Skeletal muscle satellite cell (primary cell): ENCODE results near the gene FNDC7. TPM values are rescaled to one million over a fixed set of nuclear protein-coding genes. Genes with fewer than 3 reads are reported as not detected.
"Not testable (repeated sequence)": the region's sequence is repeated elsewhere in the genome, so short reads cannot be mapped to it uniquely, and the experiment has no call there.

Experiments used
- H3K27me3 ChIP-seq: 2 replicates; pipeline ENCODE4 v1.7.0; 2013; ENCODE audit warnings: low read length; ENCODE audit not compliant: control insufficient read depth, insufficient read depth
- H3K36me3 ChIP-seq: 2 replicates; pipeline ENCODE4 v1.7.0; 2013; ENCODE audit warnings: mild to moderate bottlenecking, control low read depth, low read length; ENCODE audit not compliant: insufficient read depth
- H3K4me1 ChIP-seq: 2 replicates; pipeline ENCODE4 v1.7.0; 2013; ENCODE audit warnings: low read length; ENCODE audit not compliant: control insufficient read depth, insufficient read depth
- H3K4me2 ChIP-seq: 2 replicates; pipeline ENCODE4 v1.7.0; 2013; ENCODE audit warnings: mild to moderate bottlenecking, low read length
- H3K4me3 ChIP-seq: 2 replicates; pipeline ENCODE4 v1.7.0; 2013; ENCODE audit warnings: low read length
- H3K9ac ChIP-seq: 2 replicates; pipeline ENCODE4 v1.7.0; 2013; ENCODE audit warnings: mild to moderate bottlenecking, low read depth, low read length, moderate library complexity
- H3K9me3 ChIP-seq: replicated peaks from 2 replicates; pipeline ENCODE4 v1.7.0; 2013; ENCODE audit warnings: mild to moderate bottlenecking, control low read depth, low read length
- total RNA-seq: library from RNA; depleted of rRNA; stranded (reverse); fragments of >200 nt; gene quantifications from 2 replicates; pipeline ENCODE4 v1.2.3, GENCODE V29; 2012; rRNA removed

FNDC7 gene, protein sequence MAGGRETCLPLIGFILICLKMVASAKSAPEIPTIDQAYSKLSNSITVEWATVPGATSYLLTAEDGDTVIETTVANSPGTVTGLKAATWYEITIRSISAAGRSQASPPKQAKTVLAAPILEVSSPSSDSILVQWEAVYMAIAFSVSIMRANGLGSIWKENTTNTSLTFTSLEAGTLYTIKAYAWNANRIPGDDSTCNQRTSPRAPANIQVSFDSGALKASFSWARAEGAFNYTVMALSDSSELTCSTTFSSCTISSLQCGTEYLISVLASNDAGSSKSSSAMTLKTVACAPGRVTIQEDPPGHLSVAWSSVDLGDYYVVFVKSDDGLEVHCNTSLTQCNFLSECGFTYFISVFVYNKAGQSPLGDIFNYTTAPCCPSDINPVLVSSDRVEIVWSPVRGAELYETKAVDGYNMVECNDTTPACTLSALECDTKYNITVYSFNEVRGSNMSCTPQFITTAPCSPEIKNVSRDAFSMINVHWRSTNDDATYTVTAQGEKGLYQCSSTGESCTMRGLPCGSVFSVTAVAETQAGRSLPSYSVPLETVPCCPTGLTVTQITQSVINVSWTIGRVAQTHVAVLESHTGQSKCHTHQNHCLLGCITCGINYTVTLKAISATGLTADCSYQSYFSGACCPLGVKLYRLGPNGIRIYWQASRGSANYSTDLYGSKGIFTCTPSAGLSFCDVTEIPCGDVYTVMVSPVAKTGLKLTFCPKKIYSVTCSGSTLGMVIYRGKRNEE
- under 0.01 TPM in 2 replicates for total RNA-seq

DNA sequence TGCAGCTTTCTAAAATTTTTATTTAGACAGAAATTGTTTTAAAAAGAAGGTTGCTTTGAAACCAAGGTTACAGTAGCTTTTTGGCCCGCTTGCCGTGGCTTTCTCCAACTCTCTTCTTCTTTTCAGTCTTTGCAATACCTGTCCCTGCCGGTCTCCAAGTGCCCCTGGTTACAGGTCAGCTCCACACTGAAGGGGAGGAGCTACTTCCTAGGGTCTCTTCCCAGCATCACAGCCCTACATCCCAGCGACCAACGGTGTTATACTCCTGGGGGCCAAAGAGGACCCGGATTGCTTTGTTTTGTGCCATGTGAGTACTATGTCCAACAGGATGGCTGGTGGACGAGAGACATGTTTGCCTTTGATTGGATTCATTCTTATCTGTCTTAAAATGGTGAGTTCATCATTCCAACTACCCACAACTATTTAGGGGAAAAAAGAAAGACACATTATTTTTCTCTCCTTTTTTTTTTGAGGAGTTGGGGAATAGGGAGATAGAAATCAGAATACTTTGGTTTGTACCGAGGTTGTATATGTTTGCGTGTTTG is at the start of gene FNDC7:
Gene FNDC7, plus strand, starts transcription at position 303 of the 545 bp plus-strand sequence. Its CDS starts 26 bp downstream, at position 329.
- no peak within 1 kb of the TSS for H3K9ac ChIP-seq

DNA sequence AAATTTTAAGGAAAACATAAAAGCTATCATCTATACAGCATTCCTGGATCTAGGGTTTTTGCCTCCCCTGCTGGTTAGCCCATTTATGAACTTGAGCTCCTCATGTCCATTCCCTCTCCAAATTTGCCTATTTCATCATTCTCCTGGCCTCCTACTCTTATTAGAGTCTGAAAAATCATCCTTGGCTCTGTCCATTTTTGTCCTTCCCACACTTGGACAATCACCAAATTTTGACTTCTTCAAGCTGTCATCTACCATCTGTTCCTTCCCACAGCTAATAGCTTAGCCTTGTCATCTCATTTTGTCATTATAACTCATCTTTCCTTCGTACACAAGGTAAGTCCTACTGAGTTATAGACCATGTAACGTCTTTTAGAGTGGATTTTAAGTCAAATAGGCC is 49.6 kb upstream of the FNDC7 start:
- Histone ChIP-seq H3K4me3 (no peak overlapping the region), H3K27me3 (no peaks in the 10 kb centered on the region), H3K9ac (no peak overlapping the region), H3K36me3 (no peaks in the 10 kb centered on the region), H3K4me1 (peaks cover 9% of the 10 kb centered on the region), H3K4me2 (no peak overlapping the region), H3K9me3 (no peaks in the 10 kb centered on the region)

More for the DNA sequence above, at the start of gene FNDC7:
- H3K36me3 ChIP-seq, result no peaks in the 10 kb centered on the region
- H3K4me1 ChIP-seq, result peaks cover 5% of the 10 kb centered on the region
- no peak within 1 kb of the TSS for H3K4me3 ChIP-seq
- no peaks in the 10 kb centered on the region for H3K27me3 ChIP-seq
- no peak within 1 kb of the TSS for H3K4me2 ChIP-seq
- H3K9me3 ChIP-seq, result no peaks in the 10 kb centered on the region

DNA sequence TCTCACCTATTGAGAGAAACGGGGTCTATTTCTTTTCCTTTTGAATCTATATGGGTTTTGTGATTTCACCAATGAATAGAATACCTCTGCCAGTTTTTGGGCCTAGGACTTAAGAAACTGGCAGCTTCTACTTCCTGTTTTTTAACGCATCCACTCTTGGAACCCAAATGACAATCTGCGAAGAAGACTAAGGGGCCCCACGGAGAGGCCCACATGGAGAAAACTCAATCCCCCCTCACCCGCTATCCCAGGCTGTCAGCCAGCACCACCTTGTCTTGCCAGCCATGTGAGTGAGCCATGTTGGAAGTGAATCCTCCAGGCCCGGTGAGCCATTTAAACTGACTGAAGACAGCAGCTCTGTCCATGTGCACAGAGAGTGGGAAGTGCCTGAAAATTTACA is 48.2 kb upstream of the FNDC7 start:
- Histone ChIP-seq H3K4me2 (no peak overlapping the region), H3K9me3 (no peaks in the 10 kb centered on the region), H3K4me1 (peaks cover 9% of the 10 kb centered on the region), H3K36me3 (no peaks in the 10 kb centered on the region), H3K27me3 (no peaks in the 10 kb centered on the region), H3K9ac (no peak overlapping the region), H3K4me3 (no peak overlapping the region)

DNA sequence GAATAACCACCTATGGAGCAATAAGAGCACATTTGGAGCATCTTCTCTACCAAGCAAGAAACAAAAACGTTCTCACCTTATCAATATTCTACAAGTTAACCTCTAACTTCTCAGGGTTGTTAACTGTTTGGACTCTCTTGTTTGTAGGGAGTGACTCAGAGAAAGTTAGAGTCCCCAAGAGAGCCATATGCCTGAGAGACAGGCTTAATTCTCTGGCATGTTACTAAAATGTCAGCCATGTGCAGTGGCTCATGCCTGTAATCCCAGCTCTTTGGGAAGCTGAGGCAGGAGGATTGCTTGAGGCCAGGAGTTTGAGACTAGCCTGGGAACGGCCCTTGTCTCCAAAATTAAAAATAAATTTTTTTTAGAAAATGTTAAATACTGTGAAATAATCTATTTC is 47.6 kb upstream of the FNDC7 start:
- Histone ChIP-seq H3K36me3 (no peaks in the 10 kb centered on the region), H3K4me1 (peaks cover 9% of the 10 kb centered on the region), H3K9ac (no peak overlapping the region), H3K9me3 (no peaks in the 10 kb centered on the region), H3K27me3 (no peaks in the 10 kb centered on the region), H3K4me2 (no peak overlapping the region), H3K4me3 (no peak overlapping the region)

DNA sequence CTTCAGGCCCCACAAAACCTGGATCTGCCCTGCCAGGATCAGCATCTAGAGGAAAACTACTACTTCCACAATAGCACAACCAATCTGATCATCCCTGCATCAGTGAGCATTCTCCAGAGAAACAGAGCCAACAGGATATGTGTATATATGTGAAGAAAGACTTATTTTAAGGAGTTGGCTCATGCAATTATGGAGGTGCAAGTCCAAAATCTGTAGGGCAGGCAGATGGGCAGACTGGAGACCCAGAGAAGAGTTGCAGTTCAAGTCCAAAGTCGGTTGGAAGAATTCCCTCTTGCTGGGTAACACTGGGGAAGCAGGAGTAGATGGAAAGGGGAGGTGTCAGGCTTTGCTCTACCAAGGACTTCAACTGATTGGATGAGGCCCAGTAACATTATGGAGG is 46.9 kb upstream of the FNDC7 start:
- H3K9ac ChIP-seq, result no peak overlapping the region
- no peaks in the 10 kb centered on the region for H3K27me3 ChIP-seq
- H3K4me1 ChIP-seq, result peaks cover 9% of the 10 kb centered on the region
- H3K4me2 ChIP-seq, result no peak overlapping the region
- H3K4me3 ChIP-seq, result no peak overlapping the region
- H3K9me3 ChIP-seq, result no peaks in the 10 kb centered on the region
- no peaks in the 10 kb centered on the region for H3K36me3 ChIP-seq

DNA sequence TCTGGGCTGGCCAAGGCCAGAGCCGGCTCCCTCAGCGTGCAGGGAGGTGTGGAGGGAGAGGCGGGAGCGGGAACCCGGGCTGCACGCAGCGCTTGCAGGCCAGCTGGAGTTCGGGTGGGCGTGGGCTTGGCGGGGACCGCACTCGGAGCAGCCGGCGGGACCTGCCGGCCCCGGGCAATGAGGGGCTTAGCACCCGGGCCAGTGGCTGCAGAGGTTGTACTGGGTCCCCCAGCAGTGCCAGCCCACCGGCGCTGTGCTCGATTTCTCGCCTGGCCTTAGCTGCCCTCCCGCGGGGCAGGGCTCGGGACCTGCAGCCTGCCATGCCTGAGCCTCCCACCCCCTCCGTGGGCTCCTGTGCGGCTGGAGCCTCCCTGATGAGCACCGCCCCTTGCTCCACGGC is 45.3 kb upstream of the FNDC7 start:
- H3K4me1 ChIP-seq, H3K36me3 ChIP-seq, H3K9me3 ChIP-seq, H3K4me3 ChIP-seq, H3K9ac ChIP-seq, H3K27me3 ChIP-seq, H3K4me2 ChIP-seq: not testable (repeated sequence)

DNA sequence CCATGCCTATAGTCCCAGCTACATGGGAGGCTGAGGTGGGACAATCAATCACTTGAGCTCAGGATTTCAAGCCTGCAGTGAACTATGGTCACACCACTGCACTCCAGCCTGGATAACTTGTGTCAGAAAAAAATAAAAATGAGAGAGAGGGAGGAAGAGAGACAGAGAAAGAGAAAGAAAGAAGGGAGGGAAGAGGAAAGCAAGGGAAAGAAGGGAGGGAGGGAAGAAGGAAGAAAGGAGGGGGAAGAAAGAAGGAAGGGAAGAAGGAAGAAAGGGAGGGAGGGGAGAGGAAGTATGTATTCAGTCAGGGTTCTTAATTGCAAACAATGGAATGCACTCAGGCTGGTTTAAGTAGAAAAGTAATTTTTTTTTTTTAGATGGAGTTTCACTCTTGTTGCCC is 43.9 kb upstream of the FNDC7 start:
- Histone ChIP-seq H3K36me3 (no peaks in the 10 kb centered on the region), H3K27me3 (peaks cover 8% of the 10 kb centered on the region), H3K9ac (no peak overlapping the region), H3K4me1 (no peaks in the 10 kb centered on the region), H3K9me3 (no peaks in the 10 kb centered on the region), H3K4me3 (no peak overlapping the region), H3K4me2 (no peak overlapping the region)

DNA sequence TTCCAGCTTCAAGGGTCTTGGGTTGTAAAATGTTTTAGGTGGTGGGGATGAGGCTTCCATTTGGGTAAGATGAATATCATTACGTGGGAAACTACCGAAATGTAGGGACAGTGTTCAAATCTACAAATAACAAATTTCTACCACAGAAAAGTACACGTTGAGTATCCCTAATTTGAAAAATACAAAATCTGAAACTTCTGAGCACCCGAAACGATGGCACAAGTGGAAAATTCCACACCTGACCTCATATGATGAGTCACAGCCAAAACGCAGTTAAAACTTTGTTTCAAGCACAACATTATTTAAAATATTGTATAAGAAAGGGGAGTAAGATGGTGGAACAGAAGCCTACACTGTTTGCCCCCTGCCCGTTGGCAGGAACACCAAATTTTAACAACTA is 43.0 kb upstream of the FNDC7 start:
- Histone ChIP-seq H3K27me3 (peaks cover 8% of the 10 kb centered on the region), H3K4me3 (no peak overlapping the region), H3K9ac (no peak overlapping the region), H3K4me2 (no peak overlapping the region), H3K4me1 (no peaks in the 10 kb centered on the region), H3K9me3 (no peaks in the 10 kb centered on the region), H3K36me3 (no peaks in the 10 kb centered on the region)

DNA sequence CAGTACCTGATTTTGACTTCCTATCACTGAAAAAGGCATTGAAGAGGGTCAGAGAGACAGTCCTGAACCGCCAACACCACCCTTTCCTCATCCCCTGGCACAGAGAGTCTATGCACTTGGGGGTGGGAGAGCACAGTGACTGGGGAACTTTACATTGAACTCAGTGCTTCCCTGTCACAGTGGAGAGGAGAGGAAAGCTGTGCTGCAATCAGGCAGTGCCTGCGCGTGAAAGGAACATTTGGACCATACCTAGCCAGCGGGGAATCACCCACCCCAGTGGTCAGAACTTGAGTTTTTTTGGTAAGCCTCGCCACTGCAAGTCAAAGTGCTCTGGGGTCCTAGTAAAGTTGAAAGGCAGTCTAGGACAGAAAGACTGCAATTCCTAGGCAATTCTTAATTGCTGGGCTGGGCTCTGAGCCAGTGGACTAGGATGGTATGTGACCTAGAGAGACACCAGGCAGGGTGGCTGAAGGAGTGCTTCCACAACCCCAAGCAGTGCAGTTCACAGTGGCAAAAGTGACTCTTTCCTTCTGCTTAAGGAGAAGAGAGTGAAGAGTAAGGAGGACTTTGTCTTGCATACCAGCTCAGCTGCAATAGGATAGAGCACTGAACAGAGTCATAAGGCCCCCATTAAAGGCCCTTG is 42.5 kb upstream of the FNDC7 start:
- Histone ChIP-seq H3K9me3 (no peaks in the 10 kb centered on the region), H3K4me2 (no peak overlapping the region), H3K36me3 (no peaks in the 10 kb centered on the region), H3K4me1 (no peaks in the 10 kb centered on the region), H3K9ac (no peak overlapping the region), H3K27me3 (peaks cover 8% of the 10 kb centered on the region), H3K4me3 (no peak overlapping the region)

DNA sequence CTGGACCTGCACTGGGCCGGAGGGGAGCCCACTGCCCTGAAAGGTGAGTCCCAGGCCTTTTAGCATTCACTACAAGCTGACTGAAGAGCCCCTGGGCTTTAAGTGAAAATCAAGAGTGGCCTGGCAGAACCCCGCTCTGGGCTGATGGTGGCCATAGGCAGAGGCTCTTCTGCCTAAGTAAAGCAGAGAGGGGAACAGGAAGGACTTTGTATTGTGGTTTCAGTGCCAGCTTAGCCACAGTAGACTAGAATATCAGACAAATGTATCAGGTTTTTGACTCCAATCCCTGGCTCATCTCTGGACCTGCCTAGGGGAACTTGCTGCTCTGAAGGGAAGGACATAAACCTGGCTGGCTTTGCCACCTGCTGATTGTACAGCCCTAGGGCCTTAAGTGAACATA is 41.6 kb upstream of the FNDC7 start:
- no peaks in the 10 kb centered on the region for H3K36me3 ChIP-seq
- no peaks in the 10 kb centered on the region for H3K4me1 ChIP-seq
- peaks cover 8% of the 10 kb centered on the region for H3K27me3 ChIP-seq
- H3K9ac ChIP-seq, result no peak overlapping the region
- no peak overlapping the region for H3K4me3 ChIP-seq
- no peak overlapping the region for H3K4me2 ChIP-seq
- no peaks in the 10 kb centered on the region for H3K9me3 ChIP-seq

DNA sequence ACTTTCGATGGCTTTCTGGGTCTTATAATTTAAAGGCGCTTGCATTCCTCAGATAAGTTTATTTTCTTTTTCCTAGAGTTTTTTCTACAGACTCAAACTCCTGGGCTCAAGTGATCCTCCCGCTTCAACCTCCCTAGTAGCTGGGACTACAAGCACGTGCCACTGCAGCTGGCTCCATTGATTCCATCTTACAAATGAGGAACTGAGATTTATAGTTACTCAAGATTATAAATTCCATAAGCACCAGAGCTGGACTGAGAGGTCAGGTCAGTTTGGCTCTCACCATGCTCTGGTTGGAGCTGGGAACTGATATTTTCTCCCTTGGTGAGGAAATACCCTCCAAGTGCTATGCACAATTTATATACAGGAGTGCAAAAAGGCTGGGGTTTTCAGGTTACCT is 34.0 kb upstream of the FNDC7 start:
- H3K9me3 ChIP-seq, result no peaks in the 10 kb centered on the region
- H3K9ac ChIP-seq, result no peak overlapping the region
- H3K4me2 ChIP-seq, result no peak overlapping the region
- H3K36me3 ChIP-seq, result no peaks in the 10 kb centered on the region
- H3K4me3 ChIP-seq, result no peak overlapping the region
- H3K4me1 ChIP-seq, result no peaks in the 10 kb centered on the region
- peaks cover 20% of the 10 kb centered on the region for H3K27me3 ChIP-seq
